22Rv1 (cell line): ENCODE results near the gene MED12.
"Not testable (repeated sequence)": the region's sequence is repeated elsewhere in the genome, so short reads cannot be mapped to it uniquely, and the experiment has no call there.

Experiments
- ZFX ChIP-seq: fragments of 450-650 bp; IDR thresholded peaks from 2 replicates; pipeline ENCODE4 v1.6.1; 2017; ENCODE audit warnings: antibody characterized with exemption, borderline replicate concordance
- TF ChIP-seq, protein P1 (sequence below): fragments of 450-650 bp; IDR thresholded peaks from 2 replicates; pipeline ENCODE4 v1.5.1; 2017; ENCODE audit warnings: mild to moderate bottlenecking

DNA sequence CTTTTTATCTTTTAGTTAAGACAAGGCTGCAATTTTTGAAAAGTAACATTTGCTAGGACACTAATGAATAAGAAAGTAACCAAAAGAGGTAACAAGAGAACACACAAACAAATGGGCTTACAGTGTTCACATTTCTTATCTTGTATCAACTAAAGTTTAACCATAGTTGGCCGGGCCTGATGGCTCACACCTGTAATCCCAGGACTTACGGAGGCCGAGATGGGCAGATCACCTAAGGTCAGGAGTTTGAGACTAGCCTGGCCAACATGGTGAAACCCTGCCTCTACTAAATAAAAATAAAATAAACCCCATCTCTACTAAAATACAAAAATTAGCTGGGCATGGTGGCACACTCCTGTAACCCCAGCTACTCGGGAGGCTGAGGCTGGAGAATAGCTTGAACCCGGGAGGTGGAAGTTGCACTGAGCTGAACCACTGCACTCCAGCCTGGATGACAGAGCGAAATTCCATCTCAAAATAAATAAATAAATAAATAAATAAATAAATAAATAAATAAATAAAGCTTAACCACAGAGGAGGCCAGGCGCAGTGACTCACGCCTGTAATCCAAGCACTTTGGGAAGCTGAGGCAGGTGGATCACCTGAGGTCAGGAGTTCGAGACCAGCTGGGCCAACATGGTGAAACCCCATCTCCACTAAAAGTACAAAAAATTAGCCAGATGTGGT is 62.3 kb downstream of the MED12 start:
- TF ChIP-seq, protein P1, sequence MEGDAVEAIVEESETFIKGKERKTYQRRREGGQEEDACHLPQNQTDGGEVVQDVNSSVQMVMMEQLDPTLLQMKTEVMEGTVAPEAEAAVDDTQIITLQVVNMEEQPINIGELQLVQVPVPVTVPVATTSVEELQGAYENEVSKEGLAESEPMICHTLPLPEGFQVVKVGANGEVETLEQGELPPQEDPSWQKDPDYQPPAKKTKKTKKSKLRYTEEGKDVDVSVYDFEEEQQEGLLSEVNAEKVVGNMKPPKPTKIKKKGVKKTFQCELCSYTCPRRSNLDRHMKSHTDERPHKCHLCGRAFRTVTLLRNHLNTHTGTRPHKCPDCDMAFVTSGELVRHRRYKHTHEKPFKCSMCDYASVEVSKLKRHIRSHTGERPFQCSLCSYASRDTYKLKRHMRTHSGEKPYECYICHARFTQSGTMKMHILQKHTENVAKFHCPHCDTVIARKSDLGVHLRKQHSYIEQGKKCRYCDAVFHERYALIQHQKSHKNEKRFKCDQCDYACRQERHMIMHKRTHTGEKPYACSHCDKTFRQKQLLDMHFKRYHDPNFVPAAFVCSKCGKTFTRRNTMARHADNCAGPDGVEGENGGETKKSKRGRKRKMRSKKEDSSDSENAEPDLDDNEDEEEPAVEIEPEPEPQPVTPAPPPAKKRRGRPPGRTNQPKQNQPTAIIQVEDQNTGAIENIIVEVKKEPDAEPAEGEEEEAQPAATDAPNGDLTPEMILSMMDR: not testable (repeated sequence)
- TF ChIP-seq ZFX: not testable (repeated sequence)
